Measurements from ENCODE around the gene ZNF101.

Gene ZNF101

DNA sequence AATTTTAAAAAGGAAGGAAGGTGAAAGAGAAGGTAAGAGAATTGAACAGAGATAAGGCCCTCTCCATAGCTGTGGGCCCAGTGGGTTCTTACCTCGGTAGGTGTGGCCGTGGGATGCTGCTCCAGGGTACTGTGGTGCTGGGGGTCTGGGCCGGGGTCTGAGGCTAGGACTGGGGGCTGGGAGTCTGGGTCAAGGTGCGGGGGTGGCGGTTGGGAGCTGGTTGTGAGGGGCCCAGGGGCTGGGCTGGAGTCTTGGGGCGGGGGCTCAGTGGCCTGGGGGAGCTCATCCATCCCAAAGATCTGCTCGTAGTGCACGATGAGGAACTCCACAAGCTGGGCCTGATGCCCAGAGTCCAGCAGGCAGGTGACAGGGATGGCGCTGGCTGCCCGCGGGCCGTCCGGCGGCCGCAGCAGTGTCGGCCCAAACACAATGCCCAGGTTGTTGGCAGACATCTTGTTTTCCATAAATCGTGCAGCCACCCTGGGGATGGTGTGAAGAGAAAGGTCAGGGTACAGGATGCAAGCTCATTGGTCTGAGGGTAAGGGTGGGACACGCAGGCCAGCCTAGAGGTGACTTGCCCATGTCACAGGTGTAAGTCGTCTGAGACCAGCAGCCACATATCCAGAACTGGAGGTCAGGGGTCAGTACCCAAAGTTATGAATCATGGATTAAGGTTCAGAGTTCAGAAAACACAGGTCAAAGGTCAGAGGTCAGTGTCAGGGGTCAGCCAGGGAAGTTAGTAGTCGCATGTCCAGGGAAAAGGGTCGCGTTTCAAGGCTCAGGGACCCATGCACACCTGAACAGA lies 34.7 kb upstream of the ZNF101 start:
- H3K4me3 ChIP-seq (ENCODE audit: low read depth, low read length) = no peak overlapping the region
- no peak for DNase-seq (ENCODE audit: low read depth)
- in situ Hi-C loops (cut with HindIII; ENCODE audit: low sequenced_read_pairs) = no loop called here
- TF ChIP-seq, protein P1, sequence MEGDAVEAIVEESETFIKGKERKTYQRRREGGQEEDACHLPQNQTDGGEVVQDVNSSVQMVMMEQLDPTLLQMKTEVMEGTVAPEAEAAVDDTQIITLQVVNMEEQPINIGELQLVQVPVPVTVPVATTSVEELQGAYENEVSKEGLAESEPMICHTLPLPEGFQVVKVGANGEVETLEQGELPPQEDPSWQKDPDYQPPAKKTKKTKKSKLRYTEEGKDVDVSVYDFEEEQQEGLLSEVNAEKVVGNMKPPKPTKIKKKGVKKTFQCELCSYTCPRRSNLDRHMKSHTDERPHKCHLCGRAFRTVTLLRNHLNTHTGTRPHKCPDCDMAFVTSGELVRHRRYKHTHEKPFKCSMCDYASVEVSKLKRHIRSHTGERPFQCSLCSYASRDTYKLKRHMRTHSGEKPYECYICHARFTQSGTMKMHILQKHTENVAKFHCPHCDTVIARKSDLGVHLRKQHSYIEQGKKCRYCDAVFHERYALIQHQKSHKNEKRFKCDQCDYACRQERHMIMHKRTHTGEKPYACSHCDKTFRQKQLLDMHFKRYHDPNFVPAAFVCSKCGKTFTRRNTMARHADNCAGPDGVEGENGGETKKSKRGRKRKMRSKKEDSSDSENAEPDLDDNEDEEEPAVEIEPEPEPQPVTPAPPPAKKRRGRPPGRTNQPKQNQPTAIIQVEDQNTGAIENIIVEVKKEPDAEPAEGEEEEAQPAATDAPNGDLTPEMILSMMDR (IDR thresholded peaks at IDR 0.05; ENCODE audit: low read depth, low read length, missing control alignments) = no peak

DNA sequence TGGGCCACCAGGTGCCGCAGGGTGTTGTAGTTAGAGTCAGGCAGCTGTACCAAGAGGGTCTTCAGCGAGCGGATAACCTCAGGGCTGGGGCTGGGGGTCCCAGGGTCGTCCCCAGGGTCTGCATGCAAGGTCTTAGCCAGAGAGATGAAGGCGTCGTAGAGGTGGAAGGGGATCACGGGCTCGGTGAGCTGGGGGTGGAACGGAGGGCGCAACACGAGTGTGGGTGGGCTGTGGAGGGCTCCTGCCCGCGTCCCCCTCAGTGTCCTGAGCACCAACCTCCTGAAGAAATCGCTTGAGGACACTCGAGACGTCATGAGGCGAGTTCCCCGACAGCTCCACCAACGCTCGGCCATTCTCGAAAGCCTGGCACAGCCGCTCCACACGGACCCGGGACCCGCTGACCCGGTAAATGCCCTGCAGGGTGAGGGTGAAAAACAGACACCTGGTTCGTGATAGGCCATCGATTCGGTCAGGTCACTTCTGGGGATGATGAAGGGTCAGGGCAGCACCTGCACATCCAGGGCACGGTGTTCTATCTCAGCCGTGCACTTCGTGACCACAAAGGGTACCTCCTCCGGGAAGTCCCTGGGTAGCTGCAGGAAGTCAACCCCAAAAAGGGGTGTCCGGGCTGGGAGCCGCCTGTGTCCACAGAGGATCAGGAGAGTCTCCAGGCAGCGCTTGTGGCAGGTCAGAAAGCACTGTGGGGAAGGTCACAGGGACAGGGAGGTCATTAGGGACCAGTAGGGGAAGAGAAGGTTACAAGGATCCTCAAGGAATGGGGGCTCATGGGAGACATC lies 33.9 kb upstream of the ZNF101 start:
- DNase-seq (ENCODE audit: low read depth) = no peak
- no peak overlapping the region for H3K4me3 ChIP-seq (ENCODE audit: low read depth, low read length)
- in situ Hi-C loops (cut with HindIII; ENCODE audit: low sequenced_read_pairs) = no loop called here
- TF ChIP-seq, protein P1 (IDR thresholded peaks at IDR 0.05; ENCODE audit: low read depth, low read length, missing control alignments) = no peak

DNA sequence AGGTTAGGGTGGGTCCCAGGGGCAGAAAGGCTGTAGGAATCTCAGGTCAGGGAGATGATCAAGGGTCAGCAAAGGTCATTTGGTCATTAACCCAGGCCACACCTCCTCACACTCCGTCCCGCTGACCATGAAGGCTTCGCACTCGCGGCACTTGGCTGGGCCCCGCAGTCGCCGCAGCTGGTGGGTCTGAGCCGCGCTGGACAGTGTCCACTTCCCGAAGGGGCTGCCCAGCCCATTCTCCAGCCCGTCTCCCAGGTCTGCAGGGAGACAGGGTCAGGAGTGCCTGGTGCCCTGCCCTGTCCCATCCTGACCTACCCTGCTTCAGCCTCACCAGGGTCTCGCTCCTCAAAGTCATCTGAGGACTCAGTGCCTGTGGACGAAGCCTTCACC lies 33.3 kb upstream of the ZNF101 start:
- no peak overlapping the region for H3K4me3 ChIP-seq (ENCODE audit: low read depth, low read length)
- no peak for DNase-seq (ENCODE audit: low read depth)
- TF ChIP-seq, protein P1 (IDR thresholded peaks at IDR 0.05; ENCODE audit: low read depth, low read length, missing control alignments) = no peak
- in situ Hi-C loops (cut with HindIII; ENCODE audit: low sequenced_read_pairs) = no loop called here

DNA sequence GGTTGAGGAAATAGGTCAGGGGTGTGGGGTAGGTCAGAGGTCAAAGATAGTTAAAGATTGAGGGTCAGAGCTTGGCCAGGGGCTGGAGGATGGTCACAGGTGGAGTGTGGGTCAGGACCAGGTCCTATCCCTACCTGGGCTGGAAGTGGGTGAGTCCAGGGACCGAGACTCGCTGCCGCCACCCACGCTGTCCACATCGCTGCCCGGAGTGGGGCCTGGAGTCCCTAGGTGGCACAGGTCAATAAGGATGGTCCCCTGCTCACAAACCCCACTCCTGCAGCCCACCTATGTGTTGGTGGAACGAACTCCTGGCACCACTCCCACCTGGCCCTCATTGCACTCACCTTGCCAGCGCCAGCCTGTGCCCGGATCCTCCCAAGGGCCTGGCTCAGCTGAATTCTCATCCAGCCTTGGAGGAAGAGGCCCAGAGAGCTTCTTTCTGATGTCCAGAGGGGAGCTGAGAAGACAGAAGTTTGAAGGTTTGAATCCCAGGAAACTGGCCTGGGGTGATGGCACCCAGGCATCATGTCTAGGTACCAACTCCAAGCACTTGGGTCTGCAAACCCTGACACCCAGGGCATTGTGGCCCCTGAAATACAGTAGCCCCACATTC lies 32.0 kb upstream of the ZNF101 start:
- no peak for DNase-seq (ENCODE audit: low read depth)
- in situ Hi-C loops (cut with HindIII; ENCODE audit: low sequenced_read_pairs) = no loop called here

DNA sequence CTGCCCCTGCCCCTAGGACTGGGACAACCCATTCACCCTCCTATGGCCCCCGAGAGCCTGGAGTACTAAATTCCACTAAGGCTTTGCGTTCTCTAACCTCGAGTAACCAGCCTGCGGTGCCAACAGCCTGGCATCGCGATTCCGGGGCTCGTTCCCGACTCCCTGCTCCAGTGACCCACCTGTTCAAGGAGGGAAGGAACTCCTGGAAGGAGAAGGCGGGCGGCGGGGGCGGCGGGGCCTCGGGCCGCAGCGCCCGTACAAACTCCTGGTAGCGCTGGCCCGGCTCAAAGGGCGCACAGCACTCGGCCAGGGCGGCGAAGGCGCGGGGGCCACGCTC lies 31.5 kb upstream of the ZNF101 start:
- in situ Hi-C loops (cut with HindIII; ENCODE audit: low sequenced_read_pairs) = no loop called here
- no peak for DNase-seq (ENCODE audit: low read depth)
- TF ChIP-seq, protein P1 (IDR thresholded peaks at IDR 0.05; ENCODE audit: low read depth, low read length, missing control alignments) = no peak
- H3K4me3 ChIP-seq (ENCODE audit: low read depth, low read length) = no peak overlapping the region

More for the DNA sequence above, 32.0 kb upstream of the ZNF101 start:
- no peak overlapping the region for H3K4me3 ChIP-seq (ENCODE audit: low read depth, low read length)
- TF ChIP-seq, protein P1 (IDR thresholded peaks at IDR 0.05; ENCODE audit: low read depth, low read length, missing control alignments) = no peak

DNA sequence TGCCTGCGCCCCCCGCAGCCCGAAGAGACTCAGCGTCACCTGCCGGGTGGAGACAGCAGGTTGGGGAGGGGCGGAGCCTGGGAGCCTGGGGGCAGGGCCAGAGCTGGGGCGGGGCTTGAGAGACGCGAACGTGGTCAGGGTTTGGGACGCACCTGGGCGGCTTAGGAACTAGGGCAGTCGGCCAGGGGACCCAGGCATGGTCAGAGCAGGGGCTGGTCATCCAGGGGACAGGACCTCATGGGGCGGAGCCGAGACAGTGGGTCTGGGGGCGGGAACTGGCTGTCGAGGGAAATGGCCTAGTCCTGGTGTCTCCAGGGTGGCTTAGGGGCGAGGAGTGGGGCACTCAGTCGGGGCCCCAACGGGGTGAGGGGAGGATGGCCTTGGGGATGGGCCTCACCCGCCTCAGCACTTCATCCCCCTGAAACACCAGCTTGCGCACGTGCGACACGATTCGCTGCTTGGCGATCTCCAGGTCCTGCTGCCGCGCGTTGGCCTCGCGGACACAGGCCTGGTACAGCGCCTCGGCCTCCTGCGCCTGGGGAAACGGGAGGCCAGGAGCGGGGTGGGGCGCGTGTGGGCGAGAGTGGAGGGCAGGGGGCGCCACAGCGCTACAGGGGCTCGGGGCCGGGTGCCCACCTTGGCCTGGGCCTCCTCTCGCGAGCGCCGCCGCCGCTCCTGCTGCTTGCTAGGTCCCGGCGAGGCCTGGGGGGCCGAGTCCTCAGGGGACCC lies 31.0 kb upstream of the ZNF101 start:
- in situ Hi-C loops (cut with HindIII; ENCODE audit: low sequenced_read_pairs) = no loop called here

More for the DNA sequence above, 31.0 kb upstream of the ZNF101 start:
- DNase-seq (ENCODE audit: low read depth) = no peak
- no peak overlapping the region for H3K4me3 ChIP-seq (ENCODE audit: low read depth, low read length)
- TF ChIP-seq, protein P1 (IDR thresholded peaks at IDR 0.05; ENCODE audit: low read depth, low read length, missing control alignments) = no peak
